T47D (cell line): Measurements from ENCODE around the gene ZNF335.

ENCODE experiments used
- DNase-seq, 2 experiments: peaks; one replicate each; pipeline versions ENCODE4 v3.0.0 to v3.0.0-alpha.2; 2011 to 2012; ENCODE audit warnings: low read depth in 1 of 2, low spot score in 1 of 2
- JUND ChIP-seq: IDR thresholded peaks from 2 replicates; pipeline ENCODE4 v1.6.1; 2012; ENCODE audit warnings: low read depth
- in situ Hi-C: cut with HindIII; loops from 2 replicates; pipeline ENCODE4 v1.10.0; 2016; ENCODE audit warnings: low sequenced_read_pairs, low pct_unique_long_range_greater_than_20kb

ZNF335 gene

GRCh38 chr20:45975686-45976085 is 3.7 kb upstream of the ZNF335 start:
- in situ Hi-C loops = no loop called here
- no peak for DNase-seq
- TF ChIP-seq JUND = no peak

- in situ Hi-C loops = no loop called here
- DNase-seq = no peak
- no peak for TF ChIP-seq JUND
These were observed 3.0 kb upstream of the ZNF335 start for GRCh38 chr20:45974896-45975565.

- no peak; the same call in 1 of the 2 replicates for TF ChIP-seq JUND
- DNase-seq = no peak
- in situ Hi-C loops = no loop called here
These were observed 639 bp upstream of the ZNF335 start for GRCh38 chr20:45972500-45973183.

DNA sequence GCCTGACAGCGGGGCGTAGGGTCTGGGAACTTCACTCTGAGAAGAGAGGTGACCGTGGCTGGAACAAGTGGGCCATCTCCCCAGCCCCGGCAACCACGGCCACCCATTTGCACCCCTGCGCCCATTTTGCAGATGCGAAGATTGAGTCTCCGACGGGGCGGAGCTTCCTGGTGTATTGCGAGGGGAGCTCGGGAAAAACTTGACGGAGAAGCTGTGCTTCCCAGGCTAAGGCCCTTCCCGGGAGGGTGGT is 653 bp downstream of the ZNF335 start:
- no peak for DNase-seq
- in situ Hi-C loops = no loop called here
- no peak for TF ChIP-seq JUND

GRCh38 chr20:45970646-45971424 is 1.2 kb downstream of the ZNF335 start:
- no peak for DNase-seq
- in situ Hi-C loops = no loop called here

DNA sequence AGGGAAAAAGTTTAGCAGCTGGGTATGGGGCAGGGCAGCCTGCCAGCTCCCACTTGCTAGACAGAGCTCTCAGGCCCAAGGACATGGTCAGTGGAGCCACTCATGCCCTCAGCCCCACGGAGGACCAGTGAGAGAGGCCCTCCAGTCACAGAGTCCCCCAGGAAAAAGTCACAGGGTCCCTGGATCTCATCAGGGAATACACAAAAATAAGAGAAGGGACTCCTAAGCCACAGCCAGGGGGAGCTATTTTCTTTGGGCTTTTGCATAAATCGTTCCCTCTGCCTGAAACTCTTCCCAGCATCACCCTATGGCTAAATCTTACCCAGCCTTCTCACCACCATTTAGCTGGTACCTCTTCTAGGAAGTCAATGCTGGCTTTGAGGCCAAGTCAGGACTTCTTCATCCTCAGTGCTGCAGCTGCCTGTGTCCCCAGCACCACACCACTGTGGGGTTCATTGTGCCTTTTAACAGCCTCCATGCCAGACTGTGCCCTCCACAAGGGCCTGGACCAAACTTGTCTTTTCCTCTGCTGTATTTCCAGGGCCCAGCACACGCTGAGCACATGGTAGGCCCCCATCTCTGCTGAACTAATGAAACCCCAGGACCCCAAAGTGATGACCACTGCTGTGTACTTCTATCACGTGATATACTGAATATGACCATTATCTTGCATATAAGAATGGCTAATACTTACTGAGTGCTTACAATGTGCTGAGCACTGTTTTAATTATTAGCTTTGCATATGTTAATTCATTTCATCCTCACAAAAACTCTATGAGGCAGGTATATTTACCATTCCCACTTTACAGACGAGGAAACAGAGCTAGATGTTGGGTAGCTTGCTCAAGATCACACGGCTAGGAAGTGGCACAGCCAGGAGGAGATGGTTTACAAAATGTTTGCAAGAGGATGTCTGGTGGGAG is 2.0 kb downstream of the ZNF335 start:
- in situ Hi-C loops = no loop called here
- no peak for TF ChIP-seq JUND
- DNase-seq = peak; percentile 81 to 84

More at GRCh38 chr20:45970646-45971424, 1.2 kb downstream of the ZNF335 start:
- no peak for TF ChIP-seq JUND

DNA sequence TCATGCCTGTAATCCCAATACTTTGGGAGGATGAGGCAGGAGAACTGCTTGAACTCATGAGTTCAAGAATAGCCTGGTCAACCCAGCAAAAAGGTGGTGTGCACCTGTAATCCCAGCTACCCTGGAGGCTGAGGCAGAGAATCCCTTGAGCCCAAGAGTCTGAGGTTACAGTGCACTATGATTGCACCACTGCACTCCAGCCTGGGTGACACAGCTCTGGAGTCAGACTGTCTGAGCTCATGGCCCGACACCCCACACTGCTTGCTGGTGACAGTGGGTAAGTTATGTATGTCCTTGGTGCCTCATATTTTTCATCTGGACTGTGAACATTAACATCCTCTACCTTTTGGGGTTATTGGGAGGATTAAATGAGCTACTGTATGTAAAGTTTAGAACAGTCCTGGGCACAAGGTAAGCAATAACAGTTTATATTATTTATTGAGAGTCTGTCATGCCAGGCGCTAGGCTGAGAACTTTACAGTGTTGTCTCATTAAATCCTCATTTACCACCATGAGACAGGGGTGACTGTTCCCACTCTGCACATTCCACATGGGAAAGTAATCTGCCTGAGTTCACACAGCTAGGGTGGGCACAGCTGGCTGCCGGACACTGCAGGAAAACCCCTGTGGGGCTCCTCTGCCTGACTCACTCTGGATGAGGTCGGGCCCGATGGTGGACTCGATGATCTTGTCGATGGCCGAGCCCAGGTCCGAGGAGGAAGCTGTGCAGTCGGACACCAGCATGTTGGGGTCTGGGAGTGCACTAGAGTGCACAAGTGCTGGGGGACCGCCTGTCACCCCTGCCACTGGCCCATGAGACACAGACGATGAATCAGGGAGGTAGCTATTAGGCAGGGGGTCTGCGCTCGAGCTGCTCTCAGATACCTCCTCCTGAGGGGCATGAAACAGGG is 2.9 kb downstream of the ZNF335 start:
- DNase-seq = no peak
- in situ Hi-C loops = no loop called here
- no peak for TF ChIP-seq JUND

- no peak for TF ChIP-seq JUND
- no peak for DNase-seq
- in situ Hi-C loops = no loop called here
These were observed 3.8 kb downstream of the ZNF335 start for GRCh38 chr20:45968081-45968671.

DNA sequence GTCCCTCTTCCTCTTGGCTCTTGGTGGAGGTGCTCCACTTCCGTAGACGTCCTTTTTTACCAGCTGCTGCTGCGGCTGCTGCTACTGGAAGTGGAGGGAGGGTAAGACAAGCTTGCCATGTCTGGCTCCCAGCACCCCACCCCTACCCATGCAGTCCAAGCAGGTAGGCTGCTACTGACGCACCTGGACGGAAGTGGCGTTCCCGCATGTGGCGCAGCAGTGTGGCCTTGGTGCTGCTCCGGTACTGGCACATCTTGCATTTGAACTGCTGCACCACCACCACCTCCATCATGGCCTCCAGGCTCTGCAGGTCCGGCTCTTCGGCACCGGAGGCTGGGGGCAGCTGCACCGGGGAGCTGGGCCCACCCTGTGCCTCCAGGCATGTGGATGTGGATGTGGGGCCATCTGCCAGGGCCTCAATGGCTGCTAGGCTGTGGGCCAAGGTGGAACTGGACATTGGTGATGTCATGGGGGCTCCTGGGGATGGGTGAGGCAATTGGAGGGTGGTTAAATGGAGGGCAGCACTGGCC is 4.4 kb downstream of the ZNF335 start:
- no peak for DNase-seq
- no peak for TF ChIP-seq JUND
- in situ Hi-C loops = no loop called here

DNA sequence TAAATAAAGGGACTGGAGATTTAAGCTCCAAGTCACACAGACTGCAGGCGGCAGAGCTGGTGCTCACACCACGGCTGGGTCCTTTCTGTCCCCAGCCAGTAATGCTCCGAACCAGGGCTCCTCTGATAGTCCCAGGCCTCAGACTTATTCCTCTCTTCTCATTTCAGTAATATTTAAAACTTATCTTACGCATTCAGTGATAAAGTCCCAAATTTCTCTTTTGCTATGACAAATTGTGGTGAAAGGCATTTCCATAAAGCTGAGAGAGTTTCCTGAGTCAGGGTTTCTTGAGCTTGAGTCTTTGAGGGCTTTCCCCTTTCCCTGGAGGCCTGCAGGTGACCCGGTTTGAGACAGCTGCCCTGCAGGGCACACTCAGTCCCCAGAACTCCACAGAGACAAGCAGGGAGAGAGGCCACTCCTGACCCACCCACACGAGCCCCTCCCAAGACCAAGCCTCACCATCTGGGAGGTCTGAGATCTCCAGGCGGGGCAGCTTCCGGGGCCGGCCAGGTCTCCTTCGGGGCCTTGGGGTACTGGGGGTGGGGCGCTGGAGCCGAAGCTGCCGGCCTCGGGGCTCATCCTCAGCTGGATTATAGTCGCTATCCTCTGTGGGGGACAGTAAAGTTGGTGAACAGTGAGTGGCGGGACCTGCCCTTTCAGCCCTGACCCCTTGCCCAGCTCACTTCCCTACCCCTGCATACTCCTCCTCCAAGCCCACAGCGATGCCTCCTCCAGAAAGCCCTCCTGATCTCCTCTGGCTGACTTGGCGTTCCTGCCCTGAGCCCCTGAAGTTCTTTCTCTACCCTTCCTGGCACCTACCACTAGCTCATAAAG is 6.6 kb downstream of the ZNF335 start:
- DNase-seq = no peak
- no peak for TF ChIP-seq JUND
- in situ Hi-C loops = no loop called here
